ENCODE data around the gene ACER3.
"Not testable (repeated sequence)": the region's sequence is repeated elsewhere in the genome, so short reads cannot be mapped to it uniquely, and the experiment has no call there.

ACER3 gene

GRCh38 chr11:77038029-77038824 lies 177.5 kb downstream of the ACER3 start:
- no peak for DNase-seq (ENCODE audit: low read depth in 2 of 2)

GRCh38 chr11:77038825-77039326 lies 178.2 kb downstream of the ACER3 start:
- DNase-seq (ENCODE audit: low read depth in 2 of 2), result no peak

GRCh38 chr11:77039491-77040400 lies 179.0 kb downstream of the ACER3 start:
- no peak for DNase-seq (ENCODE audit: low read depth in 2 of 2)

GRCh38 chr11:77040401-77040777 lies 179.7 kb downstream of the ACER3 start:
- no peak for DNase-seq (ENCODE audit: low read depth in 2 of 2)

GRCh38 chr11:77040889-77041288 lies 180.2 kb downstream of the ACER3 start:
- DNase-seq (ENCODE audit: low read depth in 2 of 2), result no peak

GRCh38 chr11:77042111-77042726 lies 181.5 kb downstream of the ACER3 start:
- no peak for DNase-seq (ENCODE audit: low read depth in 2 of 2)

- DNase-seq (ENCODE audit: low read depth in 2 of 2), result no peak
These were observed 183.6 kb downstream of the ACER3 start for GRCh38 chr11:77044356-77044755.

- DNase-seq (ENCODE audit: low read depth in 2 of 2), result no peak
These were observed 184.2 kb downstream of the ACER3 start for GRCh38 chr11:77044886-77045285.

- DNase-seq (ENCODE audit: low read depth in 2 of 2), result no peak
These were observed 185.4 kb downstream of the ACER3 start for GRCh38 chr11:77046060-77046501.

GRCh38 chr11:77047007-77047927 lies 186.5 kb downstream of the ACER3 start:
- peak; percentile 65 to 76 for DNase-seq (ENCODE audit: low read depth in 2 of 2)

GRCh38 chr11:77047928-77048446 lies 187.3 kb downstream of the ACER3 start:
- not testable (repeated sequence) for DNase-seq (ENCODE audit: low read depth in 2 of 2)

GRCh38 chr11:77049026-77049425 lies 188.3 kb downstream of the ACER3 start:
- no peak for DNase-seq (ENCODE audit: low read depth in 2 of 2)

GRCh38 chr11:77051511-77051910 lies 190.8 kb downstream of the ACER3 start:
- no peak for DNase-seq (ENCODE audit: low read depth in 2 of 2)

GRCh38 chr11:77052518-77052917 lies 191.8 kb downstream of the ACER3 start:
- DNase-seq (ENCODE audit: low read depth in 2 of 2), result no peak

GRCh38 chr11:77053217-77054015 lies 192.7 kb downstream of the ACER3 start:
- no peak for DNase-seq (ENCODE audit: low read depth in 2 of 2)

- DNase-seq (ENCODE audit: low read depth in 2 of 2), result no peak
These were observed 193.4 kb downstream of the ACER3 start for GRCh38 chr11:77054084-77054483.

GRCh38 chr11:77055101-77055561 lies 194.4 kb downstream of the ACER3 start:
- DNase-seq (ENCODE audit: low read depth in 2 of 2), result no peak

- DNase-seq (ENCODE audit: low read depth in 2 of 2), result no peak
These were observed 195.2 kb downstream of the ACER3 start for GRCh38 chr11:77055913-77056312.

GRCh38 chr11:77056814-77057402 lies 196.2 kb downstream of the ACER3 start:
- DNase-seq (ENCODE audit: low read depth in 2 of 2), result no peak

Data from activated CD8-positive, alpha-beta memory T cell treated with anti-CD3 and anti-CD28 coated beads for 4 hours (primary cell).